ENCODE measurements around the gene CYBC1.
"Not testable (repeated sequence)": the region's sequence is repeated elsewhere in the genome, so short reads cannot be mapped to it uniquely, and the experiment has no call there.

Gene CYBC1

DNA sequence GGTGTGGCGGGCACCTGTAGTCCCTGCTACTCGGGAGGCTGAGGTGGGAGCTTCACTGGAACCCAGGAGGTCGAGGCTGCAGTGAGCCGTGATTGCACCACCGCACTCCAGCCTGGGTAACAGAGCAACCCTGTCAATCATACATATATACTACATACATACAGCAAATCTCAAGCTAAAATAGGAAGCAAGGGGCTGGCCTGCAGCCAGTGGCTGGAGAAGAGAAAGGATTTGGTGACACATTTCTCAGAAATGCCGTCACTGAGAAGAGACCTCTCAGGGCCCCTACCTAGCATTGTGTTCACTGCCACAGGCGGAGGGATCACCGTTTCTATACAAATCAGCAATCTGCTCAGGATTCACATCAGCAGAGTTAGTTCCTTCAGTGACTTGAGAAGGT, 24.9 kb upstream of the CYBC1 start:
- DNase-seq, result no peak

DNA sequence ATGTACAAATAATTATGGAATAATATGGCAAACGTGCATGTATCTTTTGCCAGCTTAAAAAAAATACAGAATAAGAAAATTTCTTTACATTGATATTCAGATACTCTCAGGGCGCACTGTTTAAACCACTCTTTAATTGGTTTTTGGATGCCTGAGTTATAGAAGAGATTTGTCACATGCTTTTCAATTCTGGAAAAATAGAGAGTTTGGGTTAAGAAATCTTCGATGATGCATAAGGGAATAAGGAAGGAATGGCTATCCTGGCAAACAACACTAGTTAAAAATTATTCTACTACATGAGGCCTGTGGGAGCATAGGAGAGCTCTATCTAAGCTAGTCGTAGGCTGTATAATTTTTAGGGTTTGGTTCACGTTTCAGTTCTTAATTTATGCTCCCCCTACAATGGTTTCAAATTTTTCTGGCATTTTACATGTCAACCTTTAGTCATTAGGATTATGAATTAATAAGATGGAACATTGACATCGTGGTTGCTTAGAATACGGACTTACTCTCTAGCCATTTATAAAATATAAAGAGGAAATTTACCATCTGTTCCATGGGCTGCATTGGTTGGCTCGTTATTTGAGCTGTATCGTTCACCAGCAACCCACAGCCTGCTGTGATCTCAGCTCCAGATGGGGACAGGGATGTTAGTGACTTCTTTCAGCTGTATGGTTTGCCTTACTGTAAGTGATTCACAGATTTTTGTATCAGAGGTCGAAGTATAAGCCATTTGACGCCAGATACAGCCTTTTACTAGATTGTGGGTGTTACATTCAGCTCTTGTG, 23.9 kb upstream of the CYBC1 start:
- DNase-seq, result no peak

DNA sequence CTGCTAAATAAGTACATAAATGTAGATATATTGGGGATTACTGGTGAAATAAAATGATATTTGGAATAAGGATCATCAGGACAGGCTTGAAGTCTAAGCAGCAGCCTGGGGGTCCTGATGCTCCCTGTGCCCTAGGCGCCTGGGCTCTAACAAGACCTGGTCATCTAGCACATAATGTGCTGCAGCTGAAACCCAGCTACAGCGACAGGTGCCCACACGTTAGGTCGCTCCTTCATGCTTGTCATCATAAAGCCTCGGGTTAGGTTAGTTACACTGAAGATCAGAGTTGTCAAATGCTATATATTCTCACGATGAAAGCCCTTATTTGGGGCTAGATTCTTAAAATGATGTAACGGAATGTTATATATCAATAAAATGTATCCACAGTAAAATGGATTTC, 19.5 kb upstream of the CYBC1 start:
- DNase-seq, result no peak

DNA sequence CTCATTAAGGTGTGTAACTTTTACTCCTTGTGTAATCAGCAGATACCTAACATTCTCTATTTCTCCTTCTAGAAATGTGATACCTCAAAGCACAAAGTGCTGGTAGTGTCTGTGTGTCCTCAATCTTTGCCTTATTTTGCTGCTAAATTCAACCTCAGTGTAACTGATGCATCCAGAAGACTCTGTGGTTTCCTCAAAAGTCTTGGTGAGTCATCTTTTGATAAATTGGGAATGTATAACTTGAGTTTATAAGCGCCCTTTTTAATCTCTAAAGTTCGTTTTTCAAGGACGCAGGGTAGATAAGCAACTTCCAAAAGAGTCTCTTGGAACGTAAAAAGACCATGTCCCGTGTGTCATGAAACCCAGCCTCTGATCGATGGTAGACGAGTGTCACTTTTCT, 18.1 kb upstream of the CYBC1 start:
- DNase-seq, result no peak

DNA sequence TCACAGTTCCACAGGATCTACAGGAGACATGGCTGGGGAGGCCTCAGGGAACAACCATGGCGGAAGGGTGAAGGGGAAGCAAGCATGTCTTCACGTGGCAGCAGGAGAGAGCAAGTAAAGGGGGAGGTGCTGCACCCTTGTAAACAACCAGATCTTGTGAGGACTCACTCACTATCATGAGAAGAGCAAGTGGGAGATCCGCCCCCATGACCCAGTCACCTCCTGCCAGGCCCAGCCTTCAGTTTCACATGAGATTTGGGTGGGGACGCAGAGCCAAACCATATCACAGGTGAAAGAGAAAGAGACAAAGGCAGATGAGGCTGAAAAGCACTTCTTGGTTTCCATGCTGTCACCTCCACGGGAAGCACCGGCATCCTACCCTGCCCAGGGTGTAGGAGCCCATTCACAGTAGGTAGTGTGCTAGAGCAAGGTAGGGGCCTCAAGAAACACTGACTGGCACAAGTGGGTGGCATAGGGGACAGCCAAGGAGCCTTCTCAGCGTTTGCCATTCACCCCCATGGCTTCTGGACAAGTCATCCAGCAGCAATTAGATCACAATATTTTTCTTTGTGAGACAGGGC, 14.6 kb upstream of the CYBC1 start:
- no peak for DNase-seq

DNA sequence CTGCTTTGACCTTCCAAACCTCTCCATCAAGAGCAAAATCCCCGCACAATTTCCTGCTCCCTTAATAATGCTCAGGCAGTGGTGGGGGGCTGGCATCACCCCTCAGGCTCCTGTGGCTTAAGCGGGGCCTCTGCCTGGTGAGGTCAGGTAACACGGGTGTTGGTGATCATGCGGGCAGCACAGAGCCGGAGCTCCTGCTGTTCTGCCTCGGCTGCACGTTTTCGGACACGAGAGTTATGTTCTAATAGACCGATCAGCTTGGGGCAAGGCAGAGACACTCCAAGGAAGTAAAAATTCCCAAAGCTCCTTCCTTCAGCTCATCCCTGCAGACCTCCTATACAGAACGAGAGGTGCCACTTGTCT, 14.0 kb upstream of the CYBC1 start:
- no peak for DNase-seq

DNA sequence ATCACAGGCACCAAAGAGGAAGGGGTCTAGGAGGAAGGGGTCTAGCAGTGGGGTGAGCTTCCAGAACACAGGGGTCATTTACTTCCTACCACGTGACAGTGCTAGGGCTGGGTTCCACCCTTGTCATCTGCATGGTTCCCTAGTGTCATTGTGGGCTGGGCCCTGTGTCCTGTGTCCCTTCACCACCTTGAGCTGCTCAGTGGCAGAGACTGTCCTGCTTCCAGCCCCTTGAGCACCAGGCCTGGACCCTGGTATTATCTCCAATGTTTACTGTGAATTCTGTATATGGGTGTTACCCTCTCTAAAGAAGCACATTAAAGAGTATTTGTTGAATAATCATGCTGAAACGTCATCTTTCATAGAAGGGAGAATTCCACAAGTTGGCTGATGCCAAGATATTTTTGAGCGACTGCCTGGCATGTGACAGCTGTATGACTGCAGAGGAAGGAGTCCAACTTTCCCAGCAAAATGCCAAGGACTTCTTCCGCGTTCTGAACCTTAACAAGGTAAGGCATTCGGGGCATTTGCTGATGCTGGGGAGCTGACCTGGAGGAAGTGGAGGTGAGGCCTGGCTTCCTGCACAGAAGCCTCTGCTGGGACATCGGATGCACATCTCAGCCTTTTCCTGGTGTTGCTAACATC, 13.5 kb upstream of the CYBC1 start:
- DNase-seq, result no peak

DNA sequence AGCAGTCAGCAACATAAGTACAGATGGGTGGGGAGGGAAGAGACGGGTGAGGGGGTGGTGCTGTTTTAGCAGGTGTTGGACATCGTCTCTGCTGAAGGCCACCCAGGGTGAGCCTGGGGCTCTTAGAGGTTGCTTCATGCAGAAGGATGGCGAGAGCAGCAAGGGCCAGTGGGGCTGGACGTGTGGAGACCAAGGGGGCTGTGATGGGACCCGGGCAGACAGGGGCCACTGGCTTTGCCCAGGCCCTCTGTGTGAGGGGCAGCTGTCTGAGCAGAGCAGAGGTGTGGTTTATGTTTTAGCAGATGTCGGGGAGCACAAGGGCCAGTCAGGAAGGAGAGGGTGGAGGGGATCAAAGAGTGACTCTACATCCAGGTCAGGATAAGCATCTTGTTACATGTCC, 12.8 kb upstream of the CYBC1 start:
- DNase-seq, result no peak

DNA sequence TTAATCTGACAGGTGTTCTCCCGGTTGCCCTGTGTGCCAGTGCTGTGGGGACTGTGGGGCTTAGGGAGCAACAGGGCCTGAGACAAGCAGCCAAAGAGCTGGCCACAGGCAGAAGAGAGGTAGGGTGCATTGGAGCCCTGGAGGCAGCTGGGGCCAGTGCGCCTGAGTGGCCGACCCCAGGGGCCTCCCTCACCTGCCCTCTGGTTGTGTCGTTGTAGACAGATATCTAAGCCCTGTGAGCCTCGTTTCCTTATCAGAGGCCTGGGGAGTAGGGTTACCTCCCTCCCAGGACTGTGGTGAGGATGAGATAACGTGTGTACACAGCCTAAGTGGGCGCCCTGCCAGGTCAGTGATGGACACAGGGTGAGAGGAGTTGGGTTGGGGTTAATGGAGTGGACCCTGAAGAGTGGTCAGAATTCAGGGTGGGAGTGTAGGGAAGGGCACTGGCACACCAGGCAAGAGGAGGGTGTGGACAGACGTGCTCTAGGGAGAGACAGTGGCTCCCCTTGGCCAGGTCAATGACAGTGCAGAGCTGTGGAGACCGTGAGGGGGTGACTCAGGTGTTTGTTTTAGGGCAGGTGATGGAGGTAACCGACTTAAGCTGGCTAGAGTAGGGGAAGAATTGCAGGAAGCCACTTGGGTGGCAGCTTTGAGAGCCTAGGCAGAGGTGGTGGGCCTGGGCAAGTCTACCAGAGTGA, 11.4 kb upstream of the CYBC1 start:
- DNase-seq, result no peak

DNA sequence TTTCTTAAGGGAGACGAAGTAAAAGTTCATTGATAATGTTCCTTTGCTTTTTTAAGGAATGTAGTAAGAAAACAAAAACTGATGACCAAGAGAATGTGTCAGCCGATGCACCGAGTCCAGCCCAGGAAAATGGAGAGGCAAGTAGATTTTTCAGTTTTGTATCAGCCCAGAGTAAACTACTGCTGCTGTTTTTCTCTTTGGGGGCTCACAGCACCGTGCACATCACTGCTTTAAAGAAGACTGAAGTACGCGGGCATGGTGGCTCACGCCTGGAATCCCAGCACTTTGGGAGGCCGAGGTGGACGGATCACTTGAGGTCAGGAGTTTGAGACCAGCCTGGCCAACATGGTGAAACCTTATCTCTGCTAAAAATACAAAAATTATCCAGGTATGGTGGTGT, 9.4 kb upstream of the CYBC1 start:
- not testable (repeated sequence) for DNase-seq

DNA sequence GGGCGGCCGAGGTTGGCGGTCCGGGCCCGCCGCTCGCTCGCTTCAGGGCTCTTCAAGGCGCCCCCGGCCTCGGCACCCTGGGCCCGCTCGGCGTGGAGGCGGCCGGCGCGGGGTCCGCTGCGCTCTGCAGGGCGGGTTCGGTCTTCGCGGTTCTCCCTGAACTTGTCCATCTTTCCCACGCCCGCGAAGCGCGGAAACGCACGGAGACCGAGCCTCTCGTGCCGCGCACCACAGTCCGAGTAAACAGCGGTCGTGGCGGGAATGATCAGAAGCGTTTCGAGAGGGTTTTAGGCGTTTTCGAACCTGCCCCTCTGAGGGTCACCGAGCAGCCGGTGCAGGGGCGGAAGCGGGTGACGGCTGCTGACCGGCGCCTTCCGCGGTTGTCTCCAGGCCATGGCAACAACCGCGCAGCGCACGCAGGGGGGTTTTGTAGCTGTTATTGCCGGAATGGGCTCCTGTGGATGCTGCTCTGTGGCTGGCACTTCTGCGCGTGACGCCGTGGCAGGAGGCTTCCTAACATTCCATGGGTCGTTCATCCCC, 8.4 kb upstream of the CYBC1 start:
- DNase-seq, result no peak

DNA sequence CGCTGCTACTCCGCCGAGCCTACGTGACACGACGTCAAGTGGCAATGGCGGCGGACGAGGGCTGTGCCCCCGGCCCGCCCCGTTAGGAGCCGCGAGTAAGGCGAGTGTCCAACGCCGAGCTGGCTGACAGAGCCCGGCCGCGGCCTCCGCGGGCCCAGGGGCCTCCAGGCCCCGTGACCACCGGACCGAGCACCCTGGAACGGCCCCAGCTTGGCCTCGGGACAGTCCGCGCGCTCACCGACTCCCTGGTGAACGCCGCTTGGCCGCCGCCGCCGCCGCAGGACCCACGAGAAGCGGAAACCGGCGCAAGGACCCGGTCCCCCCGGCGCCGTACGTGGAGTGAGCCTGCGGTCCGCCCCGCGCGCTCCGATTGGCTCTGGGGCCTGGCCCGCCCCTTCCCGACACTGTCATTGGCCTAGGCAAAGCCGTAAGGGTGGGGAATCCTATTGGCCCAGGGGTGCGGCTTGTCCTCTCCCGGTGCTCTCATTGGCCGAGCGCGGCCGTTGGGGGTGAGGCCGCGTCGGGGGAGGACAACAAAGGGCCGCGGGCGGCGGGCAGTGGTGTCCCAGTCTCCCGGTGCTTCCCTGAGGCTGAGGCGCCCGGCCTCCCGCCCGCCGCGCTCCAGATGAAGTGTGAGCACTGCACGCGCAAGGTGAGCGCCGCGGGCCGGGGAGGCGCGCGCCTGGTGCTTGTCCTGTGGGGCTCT, 7.8 kb upstream of the CYBC1 start, which contains the start of gene NARF:
Gene NARF, plus strand, starts transcription at position 563 of the 706 bp plus-strand sequence. Its CDS starts 63 bp downstream, at position 626.
- DNase-seq, result no peak

DNA sequence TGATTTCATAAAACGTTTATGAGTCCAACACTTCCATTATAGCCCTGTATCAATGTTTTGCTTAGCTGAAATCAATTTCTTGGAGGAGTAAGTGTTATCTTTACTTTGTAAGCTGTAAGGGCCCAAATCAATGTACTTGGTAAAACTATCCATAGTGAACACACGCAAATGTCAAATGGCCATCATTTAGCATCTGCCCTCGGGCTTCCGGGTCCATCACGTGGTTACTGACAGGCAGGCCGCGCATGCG, 7.3 kb upstream of the CYBC1 start:
- no peak for DNase-seq

DNA sequence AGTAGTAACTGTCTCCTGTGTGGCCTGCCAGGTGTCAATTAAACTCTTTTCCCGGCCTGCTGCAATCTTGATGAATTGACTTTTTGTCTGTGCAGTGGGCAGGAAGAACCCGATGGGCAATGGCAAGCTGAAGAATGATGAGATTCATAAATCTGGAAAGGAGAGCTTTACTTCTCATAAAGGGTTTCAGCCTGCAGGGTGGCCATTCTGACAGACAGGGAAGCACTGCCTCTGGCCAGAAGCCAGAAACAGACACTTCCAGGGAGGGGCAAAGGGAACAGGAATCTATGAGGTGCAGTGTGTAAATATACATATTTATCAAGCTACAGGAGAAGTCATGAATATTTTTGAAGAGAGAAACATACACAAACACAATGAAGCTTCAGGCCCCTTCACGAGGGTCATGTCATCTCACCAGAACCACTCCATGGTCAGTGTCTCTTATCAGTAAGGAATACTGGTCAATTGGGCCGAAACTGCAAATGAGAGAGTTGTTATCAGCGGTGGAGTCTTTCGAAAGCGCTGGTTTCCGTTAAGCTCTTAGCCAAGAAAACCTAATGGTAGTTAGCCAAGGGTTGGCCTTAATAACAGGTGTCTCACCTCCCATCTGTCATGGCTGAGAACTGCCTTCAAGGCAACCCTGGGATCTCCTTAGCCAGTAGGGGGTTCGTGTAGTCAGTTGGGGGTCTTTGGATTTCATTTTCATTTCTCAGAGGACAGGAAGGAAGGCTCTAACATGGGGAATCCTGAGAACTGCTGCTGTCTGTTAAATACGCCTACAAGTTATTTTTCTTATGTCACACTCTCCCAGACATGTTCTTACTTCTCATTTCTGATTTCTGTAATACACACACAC, 6.7 kb upstream of the CYBC1 start:
- DNase-seq, result no peak

DNA sequence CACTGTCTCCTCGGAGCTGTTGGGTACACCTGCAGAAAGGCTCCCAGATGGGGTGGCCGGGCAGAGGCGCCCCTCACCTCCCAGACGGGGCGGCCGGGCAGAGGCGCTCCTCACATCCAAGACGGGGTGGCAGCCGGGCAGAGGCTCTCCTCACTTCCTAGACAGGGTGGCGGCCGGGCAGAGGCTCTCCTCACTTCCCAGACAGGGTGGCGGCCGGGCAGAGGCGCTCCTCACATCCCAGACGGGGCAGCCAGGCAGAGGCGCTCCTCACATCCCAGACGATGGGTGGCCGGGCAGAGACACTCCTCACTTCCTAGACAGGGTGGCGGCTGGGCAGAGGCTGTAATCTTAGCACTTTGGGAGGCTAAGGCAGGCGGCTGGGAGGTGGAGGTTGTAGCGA, 3.2 kb upstream of the CYBC1 start:
- DNase-seq, result not testable (repeated sequence)

DNA sequence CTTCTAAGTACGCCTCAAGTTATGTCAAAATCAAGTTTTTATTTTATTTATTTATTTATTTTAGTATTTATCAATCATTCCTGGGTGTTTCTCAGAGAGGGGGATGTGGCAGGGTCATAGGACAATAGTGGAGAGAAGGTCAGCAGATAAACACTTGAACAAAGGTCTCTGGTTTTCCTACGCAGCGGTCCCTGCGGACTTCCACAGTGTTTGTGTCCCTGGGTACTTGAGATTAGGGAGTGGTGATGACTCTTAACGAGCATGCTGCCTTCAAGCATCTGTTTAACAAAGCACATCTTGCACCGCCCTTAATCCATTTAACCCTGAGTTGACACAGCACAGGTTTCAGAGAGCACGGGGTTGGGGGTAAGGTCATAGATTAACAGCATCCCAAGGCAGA, 2.6 kb upstream of the CYBC1 start:
- not testable (repeated sequence) for DNase-seq

DNA sequence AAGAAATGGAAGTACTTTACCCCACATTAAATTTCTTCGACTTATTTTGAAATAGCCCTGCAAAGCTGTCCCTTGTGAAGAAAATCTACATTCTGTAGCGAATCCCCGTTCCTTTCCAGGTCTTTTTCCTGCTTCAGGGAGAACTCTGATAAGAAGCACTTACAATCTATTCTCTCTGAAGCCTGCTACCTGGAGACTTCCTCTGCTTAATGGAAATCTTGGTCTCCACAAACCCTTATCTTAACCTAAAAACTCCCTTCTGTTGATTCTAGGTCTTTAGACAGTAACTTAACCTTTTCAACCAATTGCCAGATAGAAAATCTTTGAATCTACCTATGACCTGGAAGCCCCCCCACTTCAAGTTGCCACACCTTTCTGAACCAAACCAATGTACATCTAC, 1.6 kb upstream of the CYBC1 start:
- no peak for DNase-seq

DNA sequence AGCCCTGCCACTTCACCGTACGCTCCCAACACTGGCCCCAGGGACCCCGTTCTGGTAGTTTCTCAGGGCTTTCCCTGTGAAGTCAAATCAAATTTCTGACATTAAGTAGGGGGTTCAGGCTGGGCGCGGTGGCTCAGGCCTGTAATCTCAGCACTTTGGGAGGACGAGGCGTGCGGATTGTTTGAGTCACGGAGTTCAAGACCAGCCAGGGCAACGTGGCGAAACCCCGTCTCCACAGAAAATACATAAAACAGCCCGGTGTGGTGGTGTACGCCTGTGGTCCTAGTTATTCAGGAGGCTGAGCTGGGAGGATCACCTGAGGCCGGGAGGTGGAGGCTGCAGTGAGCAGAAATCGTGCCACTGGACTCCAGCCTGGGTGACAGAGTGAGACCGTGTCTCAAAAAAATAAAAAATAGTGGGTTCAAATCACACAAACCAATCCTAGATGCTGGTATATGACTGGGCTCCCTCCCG, 632 bp downstream of the CYBC1 start:
- DNase-seq, result no peak

DNA sequence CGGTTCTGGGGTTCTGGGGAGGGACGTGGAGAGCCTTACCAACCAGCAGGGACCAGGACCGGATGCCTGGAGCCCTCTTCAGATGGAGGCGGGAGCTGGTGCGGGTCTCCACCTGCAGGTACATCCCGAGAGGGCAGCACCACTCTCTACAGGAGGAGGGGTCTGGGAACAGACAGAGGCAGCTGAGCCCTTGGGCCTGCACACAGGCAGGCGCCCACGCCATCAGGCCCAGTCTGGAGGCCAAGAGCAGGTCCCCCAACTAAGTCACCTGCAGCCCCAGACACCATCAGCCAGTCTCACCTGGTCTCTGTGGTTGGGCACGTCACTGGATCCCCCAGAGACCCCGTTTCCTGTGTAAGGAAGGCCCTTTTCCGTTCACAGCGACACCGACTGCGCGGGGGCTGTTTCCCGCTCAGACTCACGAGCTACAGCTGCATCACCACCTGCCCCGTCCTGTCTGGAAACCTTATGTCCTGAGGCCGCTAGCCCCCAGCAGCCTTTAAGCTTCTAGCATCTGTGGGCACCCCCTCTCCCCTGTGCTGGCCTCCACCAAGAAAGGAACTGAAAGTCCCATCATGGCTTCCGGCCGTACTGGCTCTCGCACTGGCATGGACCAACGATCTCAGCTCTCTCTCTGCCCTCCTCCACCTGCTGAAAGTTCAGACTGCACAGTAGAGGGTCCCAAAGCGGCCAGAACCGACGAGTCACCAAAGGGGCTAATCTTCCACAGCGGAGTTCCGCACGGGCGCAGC, 1.2 kb downstream of the CYBC1 start:
- DNase-seq, result no peak

DNA sequence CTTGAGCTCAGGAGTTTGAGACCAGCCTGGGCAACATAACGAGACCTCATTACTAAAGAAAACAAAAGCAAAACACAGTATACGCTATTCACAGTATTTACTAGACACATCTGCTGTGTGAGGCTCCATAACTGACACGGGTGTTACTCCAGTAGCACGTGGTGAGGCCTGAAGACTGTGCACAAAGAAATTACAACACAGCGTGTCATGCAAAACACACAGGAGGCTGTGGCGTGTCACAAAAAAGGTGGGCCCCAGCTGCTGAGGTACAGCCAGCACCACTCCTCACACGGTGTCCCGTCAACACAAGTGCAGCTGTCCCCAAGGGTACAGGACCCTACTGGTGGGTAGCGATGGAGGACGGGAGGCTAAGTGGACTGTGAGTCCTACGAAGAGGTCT, 2.7 kb downstream of the CYBC1 start:
- DNase-seq, result no peak

DNA sequence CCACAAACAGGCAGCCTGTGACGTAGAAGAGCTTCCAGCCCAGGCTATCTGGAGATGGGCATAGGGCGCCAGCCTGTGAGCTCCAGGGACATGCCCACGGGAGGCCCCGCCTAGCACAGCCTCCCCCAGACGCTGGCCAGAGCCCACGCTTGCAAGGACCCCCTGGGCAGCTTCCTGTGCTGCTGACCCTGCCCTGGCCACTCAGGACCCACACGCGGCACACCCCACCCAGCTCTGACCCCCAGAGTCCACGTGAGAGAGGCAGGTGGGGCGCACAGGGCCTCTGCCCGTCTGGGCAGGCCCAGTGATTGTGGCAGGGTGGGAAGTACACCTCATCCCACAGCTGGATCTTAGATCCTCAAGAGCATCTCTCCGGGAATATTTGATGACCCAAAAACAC, 3.9 kb downstream of the CYBC1 start:
- no peak for DNase-seq

Measured in cortex of kidney (tissue), 1 donor.